ENCODE measurements around the gene WFDC1.

DNA sequence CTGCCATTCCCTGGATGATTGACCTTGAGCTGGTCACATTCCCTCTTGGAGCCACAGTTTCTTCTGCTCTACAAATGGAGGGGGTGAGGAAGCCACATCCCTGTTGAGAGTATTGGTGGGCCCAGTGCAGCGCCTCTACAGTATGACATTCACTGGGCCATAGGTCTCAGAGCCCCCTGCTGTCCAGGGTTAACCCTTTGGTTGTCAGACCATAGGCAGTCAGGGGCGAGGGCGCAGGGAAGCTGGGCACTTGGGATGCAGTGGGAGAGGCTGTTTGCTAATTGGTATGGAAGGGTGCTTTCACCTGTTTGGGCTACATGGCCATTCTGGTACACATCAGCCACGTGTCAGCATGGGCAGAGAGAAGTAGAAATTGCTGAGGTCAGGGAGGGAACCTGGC, 27.3 kb upstream of the WFDC1 start:
- TF ChIP-seq, protein P1, sequence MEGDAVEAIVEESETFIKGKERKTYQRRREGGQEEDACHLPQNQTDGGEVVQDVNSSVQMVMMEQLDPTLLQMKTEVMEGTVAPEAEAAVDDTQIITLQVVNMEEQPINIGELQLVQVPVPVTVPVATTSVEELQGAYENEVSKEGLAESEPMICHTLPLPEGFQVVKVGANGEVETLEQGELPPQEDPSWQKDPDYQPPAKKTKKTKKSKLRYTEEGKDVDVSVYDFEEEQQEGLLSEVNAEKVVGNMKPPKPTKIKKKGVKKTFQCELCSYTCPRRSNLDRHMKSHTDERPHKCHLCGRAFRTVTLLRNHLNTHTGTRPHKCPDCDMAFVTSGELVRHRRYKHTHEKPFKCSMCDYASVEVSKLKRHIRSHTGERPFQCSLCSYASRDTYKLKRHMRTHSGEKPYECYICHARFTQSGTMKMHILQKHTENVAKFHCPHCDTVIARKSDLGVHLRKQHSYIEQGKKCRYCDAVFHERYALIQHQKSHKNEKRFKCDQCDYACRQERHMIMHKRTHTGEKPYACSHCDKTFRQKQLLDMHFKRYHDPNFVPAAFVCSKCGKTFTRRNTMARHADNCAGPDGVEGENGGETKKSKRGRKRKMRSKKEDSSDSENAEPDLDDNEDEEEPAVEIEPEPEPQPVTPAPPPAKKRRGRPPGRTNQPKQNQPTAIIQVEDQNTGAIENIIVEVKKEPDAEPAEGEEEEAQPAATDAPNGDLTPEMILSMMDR (IDR thresholded peaks at IDR 0.05; ENCODE audit: insufficient read depth, low read length): no peak
- no peak for TF ChIP-seq GABPA (IDR thresholded peaks at IDR 0.05; ENCODE audit: low read depth)
- no peak for TF ChIP-seq POLR2AphosphoS5 (IDR thresholded peaks at IDR 0.05; ENCODE audit: low read depth)

All from HL-60 (cell line).